Stimulated activated CD8-positive, alpha-beta memory T cell treated with anti-CD3 and anti-CD28 coated beads, Interleukin-4, amount 100 ng/mL, for 1 hour (primary cell): ENCODE results near the gene ZBTB43.
"Not testable (repeated sequence)": the region's sequence is repeated elsewhere in the genome, so short reads cannot be mapped to it uniquely, and the experiment has no call there.

Experiments
- DNase-seq, 2 donors: peaks; one replicate each; pipeline ENCODE4 v3.0.0-alpha.2; 2020; ENCODE audit warnings: low read depth in 2 of 2, low spot score in 1 of 2

The ZBTB43 gene

GRCh38 chr9:126790561-126790960 is 14.3 kb upstream of the ZBTB43 start:
- DNase-seq, result no peak

DNA sequence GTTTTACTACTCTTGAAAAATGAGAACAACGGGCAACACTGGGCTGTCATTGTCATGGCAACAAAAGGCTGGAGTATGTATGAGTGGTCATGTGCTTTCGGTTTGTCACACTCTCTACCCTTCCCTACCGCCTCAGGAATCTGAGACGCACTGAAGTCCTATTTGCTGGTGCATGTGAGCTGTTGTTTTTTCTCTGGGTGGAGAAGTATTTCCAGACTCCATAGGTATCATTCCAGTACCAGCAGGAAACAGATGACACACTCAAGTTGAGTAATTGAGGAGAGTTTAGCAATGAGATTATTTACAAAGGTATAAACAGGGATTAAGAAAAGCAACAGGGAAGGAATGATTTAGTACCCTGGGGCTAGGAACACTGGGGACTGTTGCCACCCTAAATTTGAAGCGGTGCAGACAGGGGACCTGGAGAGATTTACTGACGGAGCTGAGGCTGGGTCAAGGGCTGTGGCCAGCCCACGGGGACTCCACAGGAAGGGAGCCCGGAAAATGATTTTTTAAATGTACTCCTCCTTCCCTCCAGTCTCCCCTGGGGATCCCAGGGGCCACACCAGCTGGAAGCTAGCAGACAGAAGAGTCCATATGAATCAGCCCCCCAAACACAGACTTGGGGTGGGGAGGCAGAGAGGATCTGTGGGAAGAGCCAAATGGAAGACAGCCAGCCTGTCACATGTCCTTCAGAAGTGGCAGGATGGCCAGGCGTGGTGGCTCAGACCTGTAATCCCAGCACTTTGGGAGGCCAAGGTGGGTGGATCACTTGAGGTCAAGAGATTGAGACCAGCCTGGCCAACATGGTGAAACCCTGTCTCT is 13.2 kb upstream of the ZBTB43 start:
- DNase-seq, result no peak

DNA sequence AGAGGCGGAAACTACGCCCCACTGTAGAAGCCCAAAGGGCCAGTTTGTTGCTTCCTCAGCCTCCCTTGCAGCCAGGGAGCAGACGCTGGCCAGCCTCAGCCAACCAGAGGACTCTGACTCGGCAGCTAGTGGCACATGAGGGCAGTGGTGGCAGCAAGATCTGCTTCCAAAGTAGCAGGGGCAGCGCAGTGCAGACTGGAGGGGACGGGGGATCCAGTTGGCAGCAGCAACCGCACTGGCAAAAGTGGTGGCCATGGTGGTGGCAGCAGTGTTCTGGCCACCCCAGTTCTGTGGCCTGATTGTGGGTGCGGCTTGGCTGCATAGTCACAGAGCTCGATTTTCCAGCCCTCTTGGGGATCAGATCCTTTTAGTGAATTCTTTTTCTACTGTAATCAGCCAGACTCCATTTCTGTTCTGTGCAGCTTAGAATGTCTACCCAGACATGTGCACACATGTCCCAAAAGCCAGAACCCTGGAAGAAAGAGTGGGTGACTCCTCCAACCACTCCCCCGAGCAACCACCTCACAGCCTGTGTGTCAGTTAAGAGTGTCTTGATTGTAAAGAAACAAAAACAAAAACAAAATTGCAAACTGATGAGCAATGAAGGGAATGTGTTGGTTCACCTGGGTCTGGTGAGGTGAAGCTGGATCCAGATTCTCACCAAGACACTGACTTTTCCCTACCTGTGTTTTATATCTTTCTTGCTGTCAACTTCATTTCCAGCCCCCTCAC is 11.0 kb upstream of the ZBTB43 start:
- DNase-seq, result no peak

DNA sequence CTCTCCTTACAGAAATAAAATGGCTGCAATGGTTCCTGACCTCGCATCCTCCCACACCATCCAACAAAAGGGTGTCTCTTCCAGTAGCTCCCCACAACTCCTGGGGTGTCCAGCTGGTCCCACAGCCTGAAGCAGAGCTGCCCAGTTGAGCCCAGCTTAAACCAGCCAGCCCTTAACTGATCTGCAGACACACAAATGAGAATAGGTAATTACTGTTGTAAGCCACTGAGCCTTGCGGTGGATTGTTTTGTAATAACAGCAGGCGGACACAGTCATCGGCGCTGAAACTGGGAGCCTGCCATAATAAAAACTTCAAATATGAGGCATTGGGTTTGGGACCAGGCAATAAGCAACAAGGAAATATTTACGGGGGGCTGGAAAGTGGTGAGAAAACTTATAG is 10.4 kb upstream of the ZBTB43 start:
- DNase-seq, result no peak

DNA sequence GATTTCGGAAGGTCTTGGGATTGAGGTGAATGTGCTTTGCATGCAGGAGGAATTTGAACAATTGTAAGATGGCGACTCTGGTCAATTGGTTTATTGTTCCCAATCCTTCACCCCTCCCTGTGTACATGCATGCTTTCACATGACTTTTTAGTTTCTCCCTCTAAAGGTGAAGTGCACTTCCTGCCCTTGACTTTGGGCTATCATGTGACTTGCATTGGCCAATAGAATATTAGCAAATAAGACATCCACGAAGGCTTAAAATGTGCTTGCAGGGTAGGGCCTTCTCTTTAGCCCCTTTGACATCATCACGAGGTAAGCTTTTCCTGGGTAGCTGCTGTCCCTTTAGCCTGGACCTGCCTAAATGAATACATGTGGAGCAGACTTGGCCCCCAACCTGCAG is 8.1 kb upstream of the ZBTB43 start:
- no peak for DNase-seq

DNA sequence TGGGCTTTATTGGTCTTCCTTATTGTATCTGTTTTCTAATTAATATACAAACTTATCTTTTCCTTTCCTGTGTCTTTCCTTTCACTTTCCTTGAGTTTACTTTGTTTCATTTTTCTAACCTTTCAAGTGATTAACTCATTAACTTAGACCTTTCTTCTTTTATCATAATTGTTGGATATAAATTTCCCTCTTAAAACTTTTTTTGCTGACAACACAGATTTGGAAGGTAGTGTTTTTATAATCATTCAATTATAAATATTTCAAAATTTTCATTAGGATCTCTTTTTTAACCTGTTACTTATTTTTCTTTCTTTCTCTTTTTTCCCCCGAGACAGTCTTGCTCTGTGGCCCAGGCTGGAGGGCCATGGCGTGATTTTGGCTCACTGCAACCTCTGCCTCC is 6.9 kb upstream of the ZBTB43 start:
- no peak for DNase-seq

- no peak for DNase-seq
Measured at GRCh38 chr9:126799034-126799433, 5.8 kb upstream of the ZBTB43 start.

DNA sequence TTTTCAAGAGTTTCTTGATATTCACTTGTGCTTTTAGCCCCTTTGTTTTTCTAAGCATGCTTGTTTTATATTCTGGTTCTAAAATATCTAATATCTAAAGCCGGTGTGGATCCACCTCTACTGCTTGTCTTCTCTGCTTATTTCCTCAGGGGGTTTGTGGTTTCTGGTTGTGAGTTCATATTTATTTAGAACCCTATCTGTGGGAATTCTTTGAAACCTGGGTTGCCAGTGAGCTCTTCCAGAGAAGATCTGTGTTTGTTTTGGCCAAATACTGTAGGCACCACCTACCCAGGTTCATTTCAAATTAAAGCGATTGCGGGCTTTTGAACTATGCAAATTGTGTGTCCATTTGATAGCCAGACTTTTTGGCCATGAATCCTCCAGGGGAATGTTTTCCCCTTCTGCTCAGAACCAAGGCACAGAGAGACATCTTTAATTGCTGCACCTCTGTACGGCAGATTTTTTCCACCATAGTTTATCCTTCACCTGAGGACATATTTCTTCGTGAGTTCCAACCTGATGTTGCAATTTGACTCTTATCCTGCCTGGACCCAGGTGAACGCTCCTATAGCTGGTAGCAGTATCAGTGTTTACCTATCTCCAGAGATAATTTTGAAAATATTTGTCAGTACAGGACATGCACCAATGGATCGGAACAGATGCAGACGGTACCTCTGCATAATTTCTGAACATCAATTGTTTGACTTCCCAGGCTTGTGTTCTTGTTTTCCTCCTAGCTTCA is 2.4 kb upstream of the ZBTB43 start:
- no peak for DNase-seq

- DNase-seq, result no peak
Measured at GRCh38 chr9:126804198-126804695, 593 bp upstream of the ZBTB43 start.

- DNase-seq, result peak; percentile 40 to 64
Measured at GRCh38 chr9:126805554-126806262, 868 bp downstream of the ZBTB43 start.

DNA sequence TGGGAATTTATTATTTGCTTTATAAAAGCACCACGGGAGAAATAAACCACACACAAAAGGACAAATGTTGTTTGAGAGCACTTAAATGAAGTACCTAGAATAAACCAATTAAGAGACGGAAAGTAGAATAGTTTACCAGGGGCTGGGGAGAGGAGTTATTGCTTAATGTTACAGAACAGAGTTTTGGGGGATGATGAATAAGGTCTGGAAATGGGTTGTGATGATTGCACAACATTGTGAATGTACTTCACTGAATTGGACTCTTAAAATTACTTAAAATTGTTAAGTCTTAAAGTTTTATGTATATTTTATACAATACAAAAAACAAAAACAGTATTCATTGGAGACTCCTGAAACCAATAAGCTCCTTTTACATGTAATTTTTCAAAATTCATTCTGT is 1.5 kb downstream of the ZBTB43 start:
- no peak for DNase-seq

DNA sequence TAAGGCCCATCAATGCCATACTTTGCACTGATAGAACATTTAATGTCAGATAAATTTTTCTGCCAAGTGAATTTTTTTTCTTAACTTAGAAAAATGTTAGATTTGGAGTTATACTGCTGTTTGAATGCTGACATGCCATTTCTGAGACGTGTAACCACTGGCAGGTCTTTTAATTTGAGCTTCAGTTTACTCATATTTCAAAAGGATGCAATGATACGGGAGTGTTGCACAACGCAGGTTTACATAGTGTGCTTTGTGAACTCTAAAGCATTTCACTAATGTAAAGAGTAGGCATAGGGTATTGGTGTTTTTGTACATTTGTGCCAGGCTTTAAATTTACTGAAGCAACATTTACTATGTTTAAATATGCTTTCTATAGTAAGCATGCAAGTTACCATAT is 4.2 kb downstream of the ZBTB43 start:
- no peak for DNase-seq

- DNase-seq, result not testable (repeated sequence)
Measured at GRCh38 chr9:126810221-126810620, 5.4 kb downstream of the ZBTB43 start.

DNA sequence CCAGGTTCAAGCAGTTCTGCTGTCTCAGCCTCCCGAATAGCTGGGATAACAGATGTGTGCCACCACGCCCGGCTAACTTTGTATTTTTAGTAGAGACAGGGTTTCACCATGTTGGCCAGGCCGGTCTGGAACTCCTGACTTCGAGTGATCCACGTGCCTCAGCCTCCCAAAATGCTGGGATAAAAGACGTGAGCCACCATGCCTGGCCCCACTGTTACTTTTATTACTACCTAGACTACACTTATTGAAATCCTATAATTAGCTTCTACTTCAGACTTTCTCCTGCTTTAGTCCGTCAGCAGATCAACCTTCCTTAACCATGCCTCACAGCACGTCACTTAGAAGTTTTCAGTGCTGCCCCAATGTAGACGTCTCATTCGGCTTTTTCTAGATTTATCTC is 8.2 kb downstream of the ZBTB43 start:
- no peak for DNase-seq

GRCh38 chr9:126814091-126814490 is 9.3 kb downstream of the ZBTB43 start:
- no peak for DNase-seq

DNA sequence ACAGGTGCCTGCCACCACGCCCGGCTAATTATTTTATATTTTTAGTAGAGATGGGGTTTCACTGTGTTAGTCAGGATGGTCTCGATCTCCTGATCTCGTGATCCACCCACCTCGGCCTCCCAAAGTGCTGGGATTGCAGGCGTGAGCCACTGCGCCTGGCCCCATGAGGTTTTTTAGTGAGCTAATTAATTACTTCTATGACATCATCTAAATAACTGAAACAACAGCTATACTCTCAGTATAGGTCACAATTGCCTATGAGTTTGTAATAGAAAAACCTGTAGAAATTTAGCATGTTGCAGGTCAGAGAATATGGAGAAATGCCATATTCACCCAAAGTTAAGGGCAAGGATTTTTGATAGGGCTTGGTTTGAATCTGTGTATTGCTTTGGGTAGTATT is 12.8 kb downstream of the ZBTB43 start:
- DNase-seq, result not testable (repeated sequence)

GRCh38 chr9:126818482-126818881 is 13.6 kb downstream of the ZBTB43 start:
- no peak for DNase-seq

DNA sequence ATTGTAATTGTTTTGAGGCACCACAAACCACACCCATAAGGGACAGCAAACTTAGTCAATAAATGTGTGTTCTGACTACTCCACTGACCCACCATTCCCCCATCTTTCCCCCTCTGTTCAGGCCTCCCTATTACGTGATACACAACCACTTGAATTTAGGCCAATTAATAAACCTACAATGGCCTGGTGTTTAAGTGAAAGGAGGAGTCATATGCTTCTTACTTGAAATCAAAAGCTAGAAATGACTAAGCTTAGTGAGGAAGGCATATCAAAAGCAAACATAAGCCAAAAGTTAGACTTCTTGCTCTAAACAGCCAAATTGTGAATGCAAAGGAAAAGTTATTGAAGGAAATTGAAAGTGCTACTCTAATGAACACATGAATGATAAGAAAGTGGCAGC is 14.6 kb downstream of the ZBTB43 start:
- DNase-seq, result no peak

DNA sequence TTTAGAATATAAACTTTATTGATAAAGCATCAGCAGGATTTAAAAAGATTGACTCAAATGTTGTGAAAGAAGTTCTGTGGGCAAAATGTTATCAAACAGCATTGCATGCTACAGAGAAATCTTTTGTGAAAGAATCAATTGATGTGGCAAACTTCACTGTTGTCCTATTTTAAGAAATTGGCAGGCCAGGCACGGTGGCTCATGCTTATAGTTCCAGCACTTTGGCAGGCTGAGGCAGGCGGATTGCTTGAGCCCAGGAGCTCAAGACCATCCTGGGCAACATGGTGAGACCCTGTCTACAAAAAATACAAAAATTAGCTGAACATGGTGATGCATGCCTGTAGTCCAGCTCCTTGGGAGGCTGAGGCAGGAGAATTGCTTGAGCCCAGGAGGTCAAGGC is 17.4 kb downstream of the ZBTB43 start:
- no peak for DNase-seq

DNA sequence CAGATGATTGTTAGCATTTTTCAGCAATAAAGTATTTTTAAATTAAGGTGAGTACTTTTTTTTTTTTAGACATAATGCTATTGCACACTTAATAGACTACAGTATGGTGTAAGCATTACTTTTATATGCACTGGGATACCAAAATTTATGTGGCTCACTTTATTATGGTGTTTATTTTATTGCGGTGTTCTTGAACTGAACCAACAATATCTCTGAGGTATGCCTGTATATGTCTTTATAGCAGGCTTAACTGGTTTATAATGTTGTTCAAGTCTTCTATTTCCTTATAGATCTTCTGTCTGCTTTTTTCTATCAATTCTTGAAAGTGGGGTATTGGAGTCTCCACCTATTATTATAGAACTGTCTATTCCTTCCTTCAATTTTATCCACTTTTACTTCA is 18.0 kb downstream of the ZBTB43 start:
- no peak for DNase-seq

DNA sequence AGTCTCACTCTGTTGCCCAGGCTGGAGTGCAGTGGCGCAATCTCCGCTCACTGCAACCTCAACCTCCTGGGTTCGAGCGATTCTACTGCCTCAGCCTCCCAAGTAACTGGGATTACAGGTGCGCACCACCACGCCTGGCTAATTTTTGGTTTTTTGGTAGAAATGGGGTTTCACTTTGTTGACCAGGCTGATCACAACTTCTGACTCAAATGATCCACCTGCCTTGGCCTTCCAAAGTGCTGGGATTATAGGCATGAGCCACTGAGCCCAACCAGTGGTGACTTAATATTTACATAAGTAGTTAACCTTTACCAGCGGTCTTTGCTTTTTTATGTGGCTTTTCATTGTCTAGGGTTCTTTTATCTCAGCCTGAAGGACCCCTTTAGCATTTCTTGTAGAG is 19.2 kb downstream of the ZBTB43 start:
- DNase-seq, result not testable (repeated sequence)
